Osteoblast (primary cell): ENCODE data around the gene OSBPL5. TPM values are rescaled to one million over a fixed set of nuclear protein-coding genes. Genes with fewer than 3 reads are reported as not detected.

Experiments
- DNase-seq: peaks from one replicate; pipeline ENCODE4 v3.0.0; 2011; ENCODE audit warnings: low spot score, mixed read lengths; ENCODE audit not compliant: insufficient read length; ENCODE audit errors: missing footprints
- H2AFZ ChIP-seq: 2 replicates; pipeline ENCODE4 v1.6.0; 2011; ENCODE audit warnings: mild to moderate bottlenecking, low read length
- H3K27ac ChIP-seq: 2 replicates; pipeline ENCODE4 v1.5.1; 2011; ENCODE audit warnings: mild to moderate bottlenecking, low read depth, low read length, moderate library complexity
- H3K27me3 ChIP-seq: 2 replicates; pipeline ENCODE4 v1.6.0; 2012; ENCODE audit warnings: mild to moderate bottlenecking, control low read depth, inconsistent platforms, low read length, moderate library complexity; ENCODE audit not compliant: insufficient read depth
- H3K36me3 ChIP-seq: 2 replicates; pipeline ENCODE4 v1.5.1; 2011; ENCODE audit warnings: mild to moderate bottlenecking, low read length, control low read depth, moderate library complexity; ENCODE audit not compliant: insufficient read depth
- H3K4me1 ChIP-seq: 2 replicates; pipeline ENCODE4 v1.5.1; 2011; ENCODE audit warnings: mild to moderate bottlenecking, low read length, control low read depth, moderate library complexity; ENCODE audit not compliant: insufficient read depth
- H3K4me2 ChIP-seq: 2 replicates; pipeline ENCODE4 v1.6.0; 2011; ENCODE audit warnings: mild to moderate bottlenecking, low read length; ENCODE audit not compliant: insufficient read depth
- H3K4me3 ChIP-seq: fragments of 200-600 bp; sonication (generic); 3 replicates; pipeline ENCODE4 v1.5.1; 2012; ENCODE audit warnings: mild to moderate bottlenecking, low read length, inconsistent platforms; ENCODE audit not compliant: insufficient read depth
- H3K79me2 ChIP-seq: 2 replicates; pipeline ENCODE4 v1.6.0; 2012; ENCODE audit warnings: mild to moderate bottlenecking, low read length, control low read depth, inconsistent platforms; ENCODE audit not compliant: insufficient read depth
- H3K9me3 ChIP-seq: 2 replicates; pipeline ENCODE4 v1.5.1; 2011; ENCODE audit warnings: low read depth, low read length, control low read depth
- H4K20me1 ChIP-seq: 2 replicates; pipeline ENCODE4 v1.6.0; 2012; ENCODE audit warnings: mild to moderate bottlenecking, low read length, control low read depth; ENCODE audit not compliant: insufficient read depth
- CTCF ChIP-seq: IDR thresholded peaks from 2 replicates; pipeline ENCODE4 v1.5.1; 2011; ENCODE audit warnings: mild to moderate bottlenecking, low read depth, low read length, moderate library complexity; ENCODE audit errors: extremely low read depth
- total RNA-seq: library from RNA; depleted of rRNA; stranded (reverse); fragments of >200 nt; gene quantifications from 2 replicates; pipeline ENCODE4 v1.2.3, GENCODE V29; 2012

Gene OSBPL5
- total RNA-seq, 1 donor, result 49.9 TPM

- Histone ChIP-seq H3K9me3 (no peaks in the 10 kb centered on the region), H3K4me1 (no peaks in the 10 kb centered on the region), H4K20me1 (no peaks in the 10 kb centered on the region), H3K4me2 (no peak overlapping the region), H3K27ac (no peak overlapping the region), H3K79me2 (no peaks in the 10 kb centered on the region), H2AFZ (no peak overlapping the region), H3K4me3 (no peak overlapping the region), H3K27me3 (peaks cover 6% of the 10 kb centered on the region), H3K36me3 (no peaks in the 10 kb centered on the region)
- TF ChIP-seq CTCF, result no peak
- peak; percentile 88 for DNase-seq
Observed at GRCh38 chr11:3188496-3189195, 23.5 kb upstream of the OSBPL5 start.

- H3K9me3 ChIP-seq, result no peaks in the 10 kb centered on the region
- no peak for TF ChIP-seq CTCF
- no peaks in the 10 kb centered on the region for H3K36me3 ChIP-seq
- H3K27ac ChIP-seq, result no peak overlapping the region
- peak; percentile 4 for DNase-seq
- peaks cover 3% of the 10 kb centered on the region for H3K27me3 ChIP-seq
- no peak overlapping the region for H2AFZ ChIP-seq
- H3K79me2 ChIP-seq, result no peaks in the 10 kb centered on the region
- no peak overlapping the region for H3K4me2 ChIP-seq
- H3K4me3 ChIP-seq, result no peak overlapping the region
- H4K20me1 ChIP-seq, result no peaks in the 10 kb centered on the region
- no peaks in the 10 kb centered on the region for H3K4me1 ChIP-seq
Observed at GRCh38 chr11:3186166-3186953, 21.2 kb upstream of the OSBPL5 start.

GRCh38 chr11:3184732-3185347 lies 19.7 kb upstream of the OSBPL5 start:
- H3K79me2 ChIP-seq, result no peaks in the 10 kb centered on the region
- H3K27ac ChIP-seq, result no peak overlapping the region
- H3K27me3 ChIP-seq, result peaks cover 3% of the 10 kb centered on the region
- H3K4me3 ChIP-seq, result no peak overlapping the region
- no peaks in the 10 kb centered on the region for H3K4me1 ChIP-seq
- TF ChIP-seq CTCF, result no peak
- DNase-seq, result peak; percentile 9
- no peaks in the 10 kb centered on the region for H3K36me3 ChIP-seq
- H4K20me1 ChIP-seq, result no peaks in the 10 kb centered on the region
- H3K9me3 ChIP-seq, result no peaks in the 10 kb centered on the region
- no peak overlapping the region for H3K4me2 ChIP-seq
- H2AFZ ChIP-seq, result no peak overlapping the region

- Histone ChIP-seq H3K36me3 (no peaks in the 10 kb centered on the region), H3K4me3 (no peak overlapping the region), H3K27ac (no peak overlapping the region), H2AFZ (no peak overlapping the region), H3K27me3 (peaks cover 3% of the 10 kb centered on the region), H3K79me2 (no peaks in the 10 kb centered on the region), H4K20me1 (no peaks in the 10 kb centered on the region), H3K9me3 (no peaks in the 10 kb centered on the region), H3K4me1 (peaks cover under 1% of the 10 kb centered on the region), H3K4me2 (no peak overlapping the region)
- peak; percentile 9 for DNase-seq
- no peak for TF ChIP-seq CTCF
Observed at GRCh38 chr11:3183523-3183922, 18.4 kb upstream of the OSBPL5 start.
